A549 (cell line): Measurements from ENCODE around the gene PLEKHG4B. TPM values are rescaled to one million over a fixed set of nuclear protein-coding genes. Genes with fewer than 3 reads are reported as not detected.

Experiments used
- ATAC-seq, 2 experiments: fragments of 200-7000 bp in 1 of 2; fragments of >200 bp in 1 of 2; cut with Nextera tagmentation in 1 of 2; cut with Tn5 transposase in 1 of 2; 3 replicates each; pipeline versions ENCODE4 v1.8.0 to v1.9.1; 2018 to 2020; ENCODE audit warnings: mild to moderate bottlenecking in 1 of 2, moderate library complexity in 1 of 2
- CTCF ChIA-PET: fragments of 300-600 bp; sonication (Branson Sonifier 250); formaldehyde crosslinking; extraction: SDS; loops from one replicate; lab custom pipeline; 2021; ENCODE audit warnings: antibody characterized with exemption, inconsistent platforms; lab: Yijun Ruan, JAX
- POLR2A ChIA-PET: fragments of 350-600 bp; formaldehyde crosslinking; extraction: SDS; loops from one replicate; lab custom pipeline; 2021; ENCODE audit warnings: antibody characterized with exemption, inconsistent platforms; lab: Yijun Ruan, JAX
- DNase-seq, 2 experiments: peaks; one replicate each; pipeline versions ENCODE4 v3.0.0 to v3.0.0-alpha.2; 2011 to 2016; ENCODE audit warnings: low read depth in 1 of 2, low spot score in 1 of 2
- FAIRE-seq: peaks from 2 replicates; lab custom pipeline; 2011; peaks lifted over from hg19 to GRCh38; lab: Jason Lieb, UNC
- H3K27ac ChIP-seq, 2 experiments: fragments of >200 bp; sonication (Bioruptor Twin); formaldehyde crosslinking; 3 replicates each; pipeline ENCODE4 v1.5.1; 2016 to 2017
- H3K4me1 ChIP-seq: fragments of >200 bp; sonication (Bioruptor Twin); formaldehyde crosslinking; 3 replicates; pipeline ENCODE4 v1.6.1; 2016
- H3K4me2 ChIP-seq: fragments of >200 bp; sonication (Bioruptor Twin); formaldehyde crosslinking; 3 replicates; pipeline ENCODE4 v1.6.1; 2016
- H3K4me3 ChIP-seq: fragments of >200 bp; sonication (Bioruptor Twin); formaldehyde crosslinking; 3 replicates; pipeline ENCODE4 v1.5.1; 2016
- H3K9me3 ChIP-seq: fragments of >200 bp; sonication (Bioruptor Twin); formaldehyde crosslinking; 3 replicates; pipeline ENCODE4 v1.6.1; 2016
- CBX8 ChIP-seq: fragments of 200-600 bp; sonication (generic); IDR thresholded peaks from 2 replicates; pipeline ENCODE4 v1.6.1; 2016
- EHF ChIP-seq: fragments of 250-450 bp; sonication (Bioruptor Pico); IDR thresholded peaks from 2 replicates; pipeline ENCODE4 v1.5.0; 2020; ENCODE audit warnings: mild to moderate bottlenecking
- EP300 ChIP-seq, 2 experiments: fragments of >200 bp; sonication (Bioruptor Twin); formaldehyde crosslinking; IDR thresholded peaks; 2 replicates in 1 of 2; 3 replicates in 1 of 2; pipeline ENCODE4 v1.6.1; 2016 to 2017
- HEYL ChIP-seq: fragments of 250-450 bp; sonication (Bioruptor Pico); IDR thresholded peaks from 2 replicates; pipeline ENCODE4 v1.8.0; 2021; ENCODE audit warnings: mild to moderate bottlenecking, moderate library complexity
- HOXB13 ChIP-seq: fragments of 250-450 bp; sonication (Bioruptor Pico); IDR thresholded peaks from 2 replicates; pipeline ENCODE4 v1.5.0; 2020; ENCODE audit warnings: low read depth, mild to moderate bottlenecking, moderate library complexity
- JUN ChIP-seq, 2 experiments: fragments of >200 bp; sonication (Bioruptor Twin); formaldehyde crosslinking; IDR thresholded peaks; 2 replicates in 1 of 2; 3 replicates in 1 of 2; pipeline ENCODE4 v1.6.1; 2016 to 2017
- NFE2L2 ChIP-seq: fragments of 150-350 bp; conservative IDR thresholded peaks from 2 replicates; pipeline ENCODE4 v1.6.1; 2014; ENCODE audit warnings: low read length
- RAD21 ChIP-seq, 2 experiments: fragments of >200 bp in 1 of 2; sonication (Bioruptor Twin) in 1 of 2; formaldehyde crosslinking in 1 of 2; IDR thresholded peaks in 1 of 2; conservative IDR thresholded peaks in 1 of 2; 2 replicates in 1 of 2; 3 replicates in 1 of 2; pipeline ENCODE4 v1.6.1; 2012 to 2018; ENCODE audit warnings: inconsistent platforms in 1 of 2
- ZC3H11A ChIP-seq: fragments of 450-650 bp; IDR thresholded peaks from 2 replicates; pipeline ENCODE4 v1.6.1; 2014; ENCODE audit warnings: antibody characterized with exemption, mild to moderate bottlenecking
- WGBS: methylation state at CpG from one replicate; pipeline ENCODE4 v1.1.6; 2017; ENCODE audit errors: missing lambda C conversion rate; 5-methylcytosine and 5-hydroxymethylcytosine counted together
- polyA plus RNA-seq, 4 experiments: library from polyadenylated mRNA; depleted of rRNA in 3 of 4; stranded (reverse); fragments of >200 nt; fragmentation: RNase III in 1 of 4; extraction: RNeasy Plus Mini Kit Qiagen cat#74134 plus additional on column Dnase treatment in 1 of 4; gene quantifications; 2 replicates in 3 of 4; 3 replicates in 1 of 4; pipeline ENCODE4 v1.2.3, GENCODE V29; 2011 to 2017
- TF ChIP-seq, protein P1 (sequence below): fragments of >200 bp; sonication (Bioruptor Twin); formaldehyde crosslinking; IDR thresholded peaks from 3 replicates; pipeline ENCODE4 v1.5.1; 2016
- TF ChIP-seq, protein P2 (sequence below): fragments of >200 bp; sonication (Bioruptor Twin); formaldehyde crosslinking; IDR thresholded peaks from 3 replicates; pipeline ENCODE4 v1.6.1; 2016
- TF ChIP-seq, protein P3 (sequence below): fragments of 250-450 bp; sonication (Bioruptor Pico); IDR thresholded peaks from 2 replicates; pipeline ENCODE4 v1.5.0; 2021; ENCODE audit warnings: mild to moderate bottlenecking, moderate library complexity, borderline replicate concordance
- TF ChIP-seq, protein P4 (sequence below): IDR thresholded peaks from 2 replicates; pipeline ENCODE4 v1.6.1; 2012; ENCODE audit warnings: low read depth, borderline replicate concordance
- TF ChIP-seq, protein P5 (sequence below): IDR thresholded peaks from 2 replicates; pipeline ENCODE4 v1.6.1; 2012
- TF ChIP-seq, protein P6 (sequence below): fragments of 200-600 bp; sonication (generic); IDR thresholded peaks from 2 replicates; pipeline ENCODE4 v1.6.1; 2016; ENCODE audit warnings: antibody characterized with exemption, mild to moderate bottlenecking, moderate library complexity

Gene PLEKHG4B
- polyA plus RNA-seq, 2 of the 4 experiments (the other 2 are of a cell fraction): 0.57 to 0.59 TPM

DNA sequence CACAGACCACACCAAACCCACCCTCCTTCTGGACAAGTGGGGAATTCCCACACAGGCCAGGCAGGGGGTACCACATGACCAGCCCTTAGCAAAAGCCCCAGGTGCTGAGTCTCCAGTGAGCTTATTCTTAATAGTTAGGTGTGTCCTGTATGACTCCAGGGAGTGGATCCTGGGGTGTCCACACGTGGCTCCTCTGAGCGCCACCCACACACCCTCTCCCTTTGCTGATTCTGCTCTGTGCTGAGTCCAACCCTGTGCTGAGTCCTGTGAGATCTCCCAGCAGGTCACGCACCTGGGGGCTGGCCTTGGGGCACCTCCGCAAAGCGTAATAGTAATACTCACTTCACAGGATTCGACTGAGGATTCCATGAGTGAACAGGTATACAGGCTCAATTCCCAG is 112.0 kb downstream of the PLEKHG4B start:
- TF ChIP-seq RAD21 (conservative IDR thresholded peaks at IDR 0.05 in 1 of 2, IDR thresholded peaks at IDR 0.05 in 1 of 2): no peak
- TF ChIP-seq, protein P1, sequence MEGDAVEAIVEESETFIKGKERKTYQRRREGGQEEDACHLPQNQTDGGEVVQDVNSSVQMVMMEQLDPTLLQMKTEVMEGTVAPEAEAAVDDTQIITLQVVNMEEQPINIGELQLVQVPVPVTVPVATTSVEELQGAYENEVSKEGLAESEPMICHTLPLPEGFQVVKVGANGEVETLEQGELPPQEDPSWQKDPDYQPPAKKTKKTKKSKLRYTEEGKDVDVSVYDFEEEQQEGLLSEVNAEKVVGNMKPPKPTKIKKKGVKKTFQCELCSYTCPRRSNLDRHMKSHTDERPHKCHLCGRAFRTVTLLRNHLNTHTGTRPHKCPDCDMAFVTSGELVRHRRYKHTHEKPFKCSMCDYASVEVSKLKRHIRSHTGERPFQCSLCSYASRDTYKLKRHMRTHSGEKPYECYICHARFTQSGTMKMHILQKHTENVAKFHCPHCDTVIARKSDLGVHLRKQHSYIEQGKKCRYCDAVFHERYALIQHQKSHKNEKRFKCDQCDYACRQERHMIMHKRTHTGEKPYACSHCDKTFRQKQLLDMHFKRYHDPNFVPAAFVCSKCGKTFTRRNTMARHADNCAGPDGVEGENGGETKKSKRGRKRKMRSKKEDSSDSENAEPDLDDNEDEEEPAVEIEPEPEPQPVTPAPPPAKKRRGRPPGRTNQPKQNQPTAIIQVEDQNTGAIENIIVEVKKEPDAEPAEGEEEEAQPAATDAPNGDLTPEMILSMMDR: no peak
- TF ChIP-seq CBX8: no peak
- no peak for TF ChIP-seq HEYL (CRISPR knock-in tag)
- no peak for TF ChIP-seq JUN (IDR thresholded peaks at IDR 0.05)
- TF ChIP-seq NFE2L2: no peak
- TF ChIP-seq, protein P2, sequence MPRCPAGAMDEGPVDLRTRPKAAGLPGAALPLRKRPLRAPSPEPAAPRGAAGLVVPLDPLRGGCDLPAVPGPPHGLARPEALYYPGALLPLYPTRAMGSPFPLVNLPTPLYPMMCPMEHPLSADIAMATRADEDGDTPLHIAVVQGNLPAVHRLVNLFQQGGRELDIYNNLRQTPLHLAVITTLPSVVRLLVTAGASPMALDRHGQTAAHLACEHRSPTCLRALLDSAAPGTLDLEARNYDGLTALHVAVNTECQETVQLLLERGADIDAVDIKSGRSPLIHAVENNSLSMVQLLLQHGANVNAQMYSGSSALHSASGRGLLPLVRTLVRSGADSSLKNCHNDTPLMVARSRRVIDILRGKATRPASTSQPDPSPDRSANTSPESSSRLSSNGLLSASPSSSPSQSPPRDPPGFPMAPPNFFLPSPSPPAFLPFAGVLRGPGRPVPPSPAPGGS: no peak
- no peak for TF ChIP-seq ZC3H11A
- TF ChIP-seq, protein P3, sequence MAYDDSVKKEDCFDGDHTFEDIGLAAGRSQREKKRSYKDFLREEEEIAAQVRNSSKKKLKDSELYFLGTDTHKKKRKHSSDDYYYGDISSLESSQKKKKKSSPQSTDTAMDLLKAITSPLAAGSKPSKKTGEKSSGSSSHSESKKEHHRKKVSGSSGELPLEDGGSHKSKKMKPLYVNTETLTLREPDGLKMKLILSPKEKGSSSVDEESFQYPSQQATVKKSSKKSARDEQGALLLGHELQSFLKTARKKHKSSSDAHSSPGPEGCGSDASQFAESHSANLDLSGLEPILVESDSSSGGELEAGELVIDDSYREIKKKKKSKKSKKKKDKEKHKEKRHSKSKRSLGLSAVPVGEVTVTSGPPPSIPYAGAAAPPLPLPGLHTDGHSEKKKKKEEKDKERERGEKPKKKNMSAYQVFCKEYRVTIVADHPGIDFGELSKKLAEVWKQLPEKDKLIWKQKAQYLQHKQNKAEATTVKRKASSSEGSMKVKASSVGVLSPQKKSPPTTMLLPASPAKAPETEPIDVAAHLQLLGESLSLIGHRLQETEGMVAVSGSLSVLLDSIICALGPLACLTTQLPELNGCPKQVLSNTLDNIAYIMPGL (CRISPR knock-in tag): no peak
- TF ChIP-seq EP300 (IDR thresholded peaks at IDR 0.05): no peak
- no peak for TF ChIP-seq EHF
- TF ChIP-seq, protein P4, sequence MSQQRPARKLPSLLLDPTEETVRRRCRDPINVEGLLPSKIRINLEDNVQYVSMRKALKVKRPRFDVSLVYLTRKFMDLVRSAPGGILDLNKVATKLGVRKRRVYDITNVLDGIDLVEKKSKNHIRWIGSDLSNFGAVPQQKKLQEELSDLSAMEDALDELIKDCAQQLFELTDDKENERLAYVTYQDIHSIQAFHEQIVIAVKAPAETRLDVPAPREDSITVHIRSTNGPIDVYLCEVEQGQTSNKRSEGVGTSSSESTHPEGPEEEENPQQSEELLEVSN: no peak
- TF ChIP-seq, protein P5, sequence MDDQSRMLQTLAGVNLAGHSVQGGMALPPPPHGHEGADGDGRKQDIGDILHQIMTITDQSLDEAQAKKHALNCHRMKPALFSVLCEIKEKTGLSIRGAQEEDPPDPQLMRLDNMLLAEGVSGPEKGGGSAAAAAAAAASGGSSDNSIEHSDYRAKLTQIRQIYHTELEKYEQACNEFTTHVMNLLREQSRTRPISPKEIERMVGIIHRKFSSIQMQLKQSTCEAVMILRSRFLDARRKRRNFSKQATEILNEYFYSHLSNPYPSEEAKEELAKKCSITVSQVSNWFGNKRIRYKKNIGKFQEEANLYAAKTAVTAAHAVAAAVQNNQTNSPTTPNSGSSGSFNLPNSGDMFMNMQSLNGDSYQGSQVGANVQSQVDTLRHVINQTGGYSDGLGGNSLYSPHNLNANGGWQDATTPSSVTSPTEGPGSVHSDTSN: no peak
- TF ChIP-seq HOXB13 (CRISPR knock-in tag): no peak
- Histone ChIP-seq H3K9me3 (no peaks in the 10 kb centered on the region), H3K4me1 (no peaks in the 10 kb centered on the region; the same call in 2 of the 3 replicates), H3K4me2 (no peak overlapping the region), H3K27ac (no peak overlapping the region), H3K4me3 (no peak overlapping the region)
- WGBS: 97% methylated on average over 6 of the region's 6 CpGs
- no peak for FAIRE-seq
- ATAC-seq: no peak
- POLR2A ChIA-PET: no interaction called here
- CTCF ChIA-PET: interaction anchor here (1.1 to 2.3 kb wide), 2 partner anchors 12 to 16 kb away, joined by 3 to 15 read pairs; no protein-coding TSS in a partner anchor
- DNase-seq: no peak

DNA sequence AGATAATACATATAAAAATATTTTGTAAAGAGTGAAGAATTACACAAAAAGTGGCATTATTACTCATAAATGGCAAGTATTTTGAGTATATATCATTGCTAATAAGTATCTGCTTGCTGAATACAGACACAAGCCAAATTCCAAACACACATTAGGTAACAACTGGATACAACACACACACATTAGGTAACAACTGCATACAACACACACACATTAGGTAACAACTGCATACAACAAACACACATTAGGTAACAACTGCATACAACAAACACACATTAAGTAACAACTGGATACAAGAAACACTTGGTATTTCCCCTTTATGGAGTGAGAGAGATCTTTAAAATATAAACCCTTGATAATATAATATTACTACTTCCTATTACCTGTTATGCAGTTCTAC is 112.5 kb downstream of the PLEKHG4B start:
- no peak for FAIRE-seq
- no peaks in the 10 kb centered on the region for H3K9me3 ChIP-seq
- CTCF ChIA-PET: interaction anchor here (2.3 kb wide), 1 partner anchor 16 kb away, joined by 15 read pairs; no protein-coding TSS in a partner anchor
- no peak overlapping the region for H3K4me3 ChIP-seq
- no peaks in the 10 kb centered on the region; the same call in 2 of the 3 replicates for H3K4me1 ChIP-seq
- no peak for TF ChIP-seq ZC3H11A
- TF ChIP-seq, protein P6, sequence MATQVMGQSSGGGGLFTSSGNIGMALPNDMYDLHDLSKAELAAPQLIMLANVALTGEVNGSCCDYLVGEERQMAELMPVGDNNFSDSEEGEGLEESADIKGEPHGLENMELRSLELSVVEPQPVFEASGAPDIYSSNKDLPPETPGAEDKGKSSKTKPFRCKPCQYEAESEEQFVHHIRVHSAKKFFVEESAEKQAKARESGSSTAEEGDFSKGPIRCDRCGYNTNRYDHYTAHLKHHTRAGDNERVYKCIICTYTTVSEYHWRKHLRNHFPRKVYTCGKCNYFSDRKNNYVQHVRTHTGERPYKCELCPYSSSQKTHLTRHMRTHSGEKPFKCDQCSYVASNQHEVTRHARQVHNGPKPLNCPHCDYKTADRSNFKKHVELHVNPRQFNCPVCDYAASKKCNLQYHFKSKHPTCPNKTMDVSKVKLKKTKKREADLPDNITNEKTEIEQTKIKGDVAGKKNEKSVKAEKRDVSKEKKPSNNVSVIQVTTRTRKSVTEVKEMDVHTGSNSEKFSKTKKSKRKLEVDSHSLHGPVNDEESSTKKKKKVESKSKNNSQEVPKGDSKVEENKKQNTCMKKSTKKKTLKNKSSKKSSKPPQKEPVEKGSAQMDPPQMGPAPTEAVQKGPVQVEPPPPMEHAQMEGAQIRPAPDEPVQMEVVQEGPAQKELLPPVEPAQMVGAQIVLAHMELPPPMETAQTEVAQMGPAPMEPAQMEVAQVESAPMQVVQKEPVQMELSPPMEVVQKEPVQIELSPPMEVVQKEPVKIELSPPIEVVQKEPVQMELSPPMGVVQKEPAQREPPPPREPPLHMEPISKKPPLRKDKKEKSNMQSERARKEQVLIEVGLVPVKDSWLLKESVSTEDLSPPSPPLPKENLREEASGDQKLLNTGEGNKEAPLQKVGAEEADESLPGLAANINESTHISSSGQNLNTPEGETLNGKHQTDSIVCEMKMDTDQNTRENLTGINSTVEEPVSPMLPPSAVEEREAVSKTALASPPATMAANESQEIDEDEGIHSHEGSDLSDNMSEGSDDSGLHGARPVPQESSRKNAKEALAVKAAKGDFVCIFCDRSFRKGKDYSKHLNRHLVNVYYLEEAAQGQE: no peak
- no peak overlapping the region for H3K27ac ChIP-seq
- H3K4me2 ChIP-seq: no peak overlapping the region
- POLR2A ChIA-PET: no interaction called here
- ATAC-seq: no peak
- no peak for DNase-seq
